SK-N-MC (cell line): ENCODE measurements around the gene BLOC1S5.

Source experiments
- EZH2 ChIP-seq: fragments of 200-600 bp; sonication (generic); IDR thresholded peaks from one replicate; pipeline ENCODE4 v1.6.1; 2017; ENCODE audit warnings: antibody characterized with exemption
- POLR2AphosphoS5 ChIP-seq: IDR thresholded peaks from 2 replicates; pipeline ENCODE4 v1.6.1; 2012; ENCODE audit warnings: mild to moderate bottlenecking, low read depth, low read length, borderline replicate concordance

DNA sequence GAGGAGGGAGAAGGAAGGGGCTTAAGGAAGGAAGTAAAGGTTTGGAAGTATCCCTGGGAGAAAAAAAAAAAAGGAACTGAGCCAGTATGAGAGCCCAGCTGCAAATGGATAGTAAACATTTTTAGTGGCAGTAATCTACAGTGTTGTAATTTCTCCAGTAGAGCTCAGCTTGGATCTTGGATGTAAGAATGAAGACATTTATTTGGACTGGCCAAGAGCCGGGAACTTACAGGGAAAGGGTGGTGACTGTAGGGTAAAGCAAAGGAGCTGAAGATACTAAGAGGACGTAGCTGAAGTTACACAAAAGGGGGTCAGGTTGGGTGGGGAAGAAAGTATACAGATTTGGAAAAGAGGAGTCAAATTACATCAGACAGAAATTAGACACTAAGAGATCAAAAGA is 24.7 kb upstream of the BLOC1S5 start:
- TF ChIP-seq EZH2 (no peak), POLR2AphosphoS5 (no peak)
